Fibroblast of villous mesenchyme (primary cell): ENCODE measurements around the gene TPSG1. TPM values are rescaled to one million over a fixed set of nuclear protein-coding genes. Genes with fewer than 3 reads are reported as not detected.

Experiments used
- DNase-seq: peaks from one replicate; pipeline ENCODE4 v3.0.0-alpha.2; 2010; ENCODE audit warnings: low read depth
- H3K4me3 ChIP-seq: 2 replicates; pipeline ENCODE4 v1.5.1; 2011; ENCODE audit warnings: low read depth, mild to moderate bottlenecking, low read length
- total RNA-seq: library from RNA; depleted of rRNA; stranded (reverse); fragments of >200 nt; gene quantifications from 2 replicates; pipeline ENCODE4 v1.2.3, GENCODE V29; 2012
- TF ChIP-seq, protein P1 (sequence below): IDR thresholded peaks from 2 replicates; pipeline ENCODE4 v1.5.1; 2012; ENCODE audit warnings: low read depth, mild to moderate bottlenecking, low read length; ENCODE audit not compliant: insufficient read depth

The TPSG1 gene
- total RNA-seq, 1 donor, result not detected

DNA sequence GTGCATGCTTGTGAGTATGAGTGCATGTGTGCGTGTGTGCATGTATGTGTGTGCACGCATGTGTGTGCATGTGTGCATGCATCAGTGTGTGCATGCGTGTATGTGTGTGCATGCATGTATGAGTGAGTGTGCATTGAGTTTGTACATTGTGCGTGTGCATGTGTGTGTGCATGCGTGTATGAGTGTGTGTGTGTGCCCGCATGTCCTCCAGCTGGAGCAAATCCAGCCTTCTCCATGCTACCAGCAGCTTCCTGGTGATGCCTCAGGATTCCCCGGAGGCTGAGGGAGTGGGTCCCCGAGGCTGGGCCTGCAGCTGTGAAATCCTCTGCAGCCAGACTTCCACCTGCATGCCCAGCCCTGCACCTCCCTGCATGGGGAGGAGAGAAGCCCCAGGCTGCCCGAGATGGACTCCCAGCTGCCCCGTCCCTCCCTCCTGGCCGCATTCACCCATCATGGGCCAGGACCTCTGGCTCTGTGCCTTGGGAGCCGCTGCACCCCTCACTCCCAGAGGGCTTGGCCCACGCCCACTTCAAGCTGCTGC is 40.1 kb upstream of the TPSG1 start:
- TF ChIP-seq, protein P1, sequence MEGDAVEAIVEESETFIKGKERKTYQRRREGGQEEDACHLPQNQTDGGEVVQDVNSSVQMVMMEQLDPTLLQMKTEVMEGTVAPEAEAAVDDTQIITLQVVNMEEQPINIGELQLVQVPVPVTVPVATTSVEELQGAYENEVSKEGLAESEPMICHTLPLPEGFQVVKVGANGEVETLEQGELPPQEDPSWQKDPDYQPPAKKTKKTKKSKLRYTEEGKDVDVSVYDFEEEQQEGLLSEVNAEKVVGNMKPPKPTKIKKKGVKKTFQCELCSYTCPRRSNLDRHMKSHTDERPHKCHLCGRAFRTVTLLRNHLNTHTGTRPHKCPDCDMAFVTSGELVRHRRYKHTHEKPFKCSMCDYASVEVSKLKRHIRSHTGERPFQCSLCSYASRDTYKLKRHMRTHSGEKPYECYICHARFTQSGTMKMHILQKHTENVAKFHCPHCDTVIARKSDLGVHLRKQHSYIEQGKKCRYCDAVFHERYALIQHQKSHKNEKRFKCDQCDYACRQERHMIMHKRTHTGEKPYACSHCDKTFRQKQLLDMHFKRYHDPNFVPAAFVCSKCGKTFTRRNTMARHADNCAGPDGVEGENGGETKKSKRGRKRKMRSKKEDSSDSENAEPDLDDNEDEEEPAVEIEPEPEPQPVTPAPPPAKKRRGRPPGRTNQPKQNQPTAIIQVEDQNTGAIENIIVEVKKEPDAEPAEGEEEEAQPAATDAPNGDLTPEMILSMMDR, result no peak
- H3K4me3 ChIP-seq, result no peak overlapping the region
- DNase-seq, result no peak

DNA sequence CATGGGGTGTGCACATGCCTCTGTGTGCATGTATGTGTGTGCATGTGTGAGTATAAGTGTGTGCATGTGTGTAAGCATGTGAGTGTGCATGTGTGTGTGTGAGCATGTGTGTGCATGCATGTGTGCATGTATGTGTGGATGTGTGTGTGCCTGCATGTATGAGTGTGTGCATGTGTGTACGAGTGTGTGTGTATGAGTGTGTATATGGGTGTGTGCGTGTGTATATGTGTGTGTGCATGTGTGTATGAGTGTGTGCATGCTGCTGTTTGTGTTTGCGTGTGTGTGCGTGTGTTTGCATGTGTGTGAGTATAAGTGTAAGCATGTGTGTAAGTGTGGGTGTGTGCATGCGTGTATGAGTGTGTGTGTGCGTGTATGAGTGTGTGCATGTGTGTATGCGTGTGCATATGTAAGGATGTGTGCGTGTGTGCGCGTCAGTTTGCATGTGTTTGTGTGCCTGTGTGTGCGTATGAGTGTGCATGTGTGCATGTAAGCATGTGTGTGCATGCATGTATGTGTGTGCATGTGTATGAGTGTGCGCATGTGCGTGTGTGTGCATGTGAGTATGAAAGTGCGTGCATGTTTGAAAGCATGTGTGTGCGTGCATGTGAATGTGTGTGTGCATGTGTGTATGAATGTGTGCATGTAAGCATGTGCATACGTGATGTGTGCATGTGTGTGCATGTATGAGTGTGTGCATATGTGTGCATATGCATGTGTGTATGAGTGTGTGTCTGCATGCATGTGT is 39.4 kb upstream of the TPSG1 start:
- no peak for DNase-seq
- TF ChIP-seq, protein P1, result no peak
- H3K4me3 ChIP-seq, result no peak overlapping the region

DNA sequence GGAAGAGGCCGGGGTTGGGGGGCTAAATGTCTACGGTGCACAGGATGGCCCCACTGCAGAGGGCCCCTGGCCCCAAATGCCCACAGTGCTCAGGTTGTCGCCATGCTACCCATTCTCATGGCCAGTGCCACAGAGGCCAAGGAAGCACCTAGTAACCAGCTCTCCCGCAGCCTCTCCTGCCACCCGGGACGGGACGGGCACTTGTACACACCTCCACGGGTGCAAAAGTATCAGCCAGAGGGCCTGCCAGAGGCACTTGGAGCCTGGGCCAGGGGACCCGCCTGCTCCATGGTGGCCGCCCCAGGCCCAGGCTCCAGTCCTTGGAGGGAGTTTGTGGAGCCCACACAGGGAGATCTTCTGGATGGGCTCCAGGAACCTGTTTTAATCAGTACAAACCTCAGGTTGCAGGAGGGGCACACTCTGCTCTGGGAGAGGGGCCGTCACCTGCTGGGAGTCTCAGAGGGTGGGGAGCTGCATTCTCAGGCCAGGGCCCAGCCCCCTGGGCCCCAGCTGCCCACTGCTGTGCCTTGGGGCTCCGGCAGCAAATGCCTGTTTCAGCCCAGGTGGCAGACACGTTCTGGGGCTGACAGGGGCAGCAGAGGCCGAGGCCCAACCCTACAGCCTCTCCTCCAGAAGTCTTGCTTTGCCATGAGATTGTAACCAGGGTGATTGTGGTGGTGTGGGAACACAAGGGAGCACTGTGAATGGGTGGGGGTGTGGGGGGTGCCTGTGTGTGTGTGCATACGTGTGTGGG is 38.7 kb upstream of the TPSG1 start:
- TF ChIP-seq, protein P1, result no peak
- DNase-seq, result no peak
- H3K4me3 ChIP-seq, result no peak overlapping the region

DNA sequence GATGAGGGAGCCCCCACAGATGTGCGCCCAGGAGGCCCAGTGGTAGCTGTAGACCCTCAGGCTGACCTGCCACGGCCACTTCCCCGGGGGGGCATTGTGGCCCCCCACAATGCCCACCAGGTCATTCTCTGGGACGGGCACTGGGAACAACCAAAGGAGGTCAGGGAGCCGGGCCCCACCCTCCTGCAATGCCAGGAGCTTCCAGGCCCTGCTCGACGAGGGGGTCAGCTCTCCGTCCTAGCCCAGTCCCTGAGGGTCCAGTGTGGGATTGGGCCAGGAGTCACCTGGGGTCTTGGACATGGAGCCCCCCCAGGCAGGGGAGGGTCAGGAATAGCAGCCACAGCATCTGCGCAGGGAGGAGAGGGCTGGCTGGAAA is 37.8 kb upstream of the TPSG1 start:
- H3K4me3 ChIP-seq, result no peak overlapping the region
- no peak for DNase-seq
- TF ChIP-seq, protein P1, result no peak

DNA sequence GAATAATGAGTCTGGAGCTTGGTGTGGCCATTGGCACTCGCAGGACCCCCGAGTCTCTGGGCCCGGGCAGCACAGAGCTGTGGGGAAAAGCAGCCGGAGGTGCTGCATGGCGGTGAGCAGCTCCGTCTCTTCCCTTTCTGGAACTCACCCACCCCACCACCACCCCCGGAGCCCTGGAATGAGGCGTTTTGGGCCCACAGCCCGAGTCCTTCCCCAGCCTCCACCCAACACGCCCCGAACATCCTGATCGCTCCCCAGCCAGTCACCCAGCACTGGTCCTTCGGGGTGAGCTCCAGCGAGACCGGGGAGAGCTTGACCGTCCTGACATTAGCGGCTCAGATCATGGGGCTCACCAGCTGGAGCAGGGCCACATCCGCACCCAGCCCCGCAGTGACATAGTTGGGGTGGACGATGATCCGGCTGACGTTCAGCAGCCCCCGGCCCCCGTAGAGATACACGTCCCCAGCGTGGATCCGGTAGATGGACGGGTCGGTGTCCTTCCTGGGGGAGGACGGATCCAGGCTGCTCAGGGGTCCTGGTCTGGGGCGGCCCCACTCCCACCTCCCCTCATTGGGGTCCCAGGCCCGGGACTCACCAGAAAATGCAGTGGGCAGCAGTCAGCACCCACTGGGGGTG is 37.3 kb upstream of the TPSG1 start:
- TF ChIP-seq, protein P1, result no peak
- no peak overlapping the region for H3K4me3 ChIP-seq
- no peak for DNase-seq

DNA sequence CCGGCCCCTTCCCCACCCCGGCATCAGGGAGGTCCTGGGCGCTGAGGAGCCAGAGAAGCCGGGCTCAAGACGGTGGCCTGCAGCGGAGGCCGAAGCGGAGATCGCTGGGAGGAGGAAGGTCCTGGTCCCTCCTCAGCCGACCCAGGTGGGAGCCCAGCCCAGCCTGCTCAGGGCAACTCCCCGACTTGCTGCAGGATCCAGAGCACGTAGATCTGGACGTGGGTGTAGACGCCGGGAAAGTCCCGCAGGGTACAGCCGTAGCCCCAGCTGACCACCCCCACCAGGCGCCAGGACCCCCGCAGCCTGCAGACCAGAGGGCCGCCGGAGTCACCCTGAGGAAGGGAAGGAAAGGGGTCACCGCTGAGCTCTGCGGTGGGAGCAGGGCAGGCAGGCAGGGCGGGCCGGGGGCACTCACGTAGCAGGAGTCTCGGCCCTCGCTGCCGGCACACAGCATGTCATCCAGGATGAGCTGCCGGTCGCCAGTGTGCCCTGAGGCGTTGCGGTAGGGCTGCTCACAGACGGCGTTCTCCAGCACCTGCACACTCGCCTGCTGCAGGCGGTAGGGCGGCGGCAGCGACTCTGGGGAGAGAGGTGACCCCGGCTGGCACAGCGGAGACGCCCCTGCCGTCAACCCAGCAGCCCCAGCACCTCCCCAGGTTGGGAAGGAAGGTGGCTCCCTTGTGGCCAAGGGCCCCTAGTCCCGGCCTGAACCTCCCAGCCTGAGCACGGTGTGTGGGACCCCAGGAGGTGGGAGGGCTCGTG is 36.2 kb upstream of the TPSG1 start:
- H3K4me3 ChIP-seq, result no peak overlapping the region
- TF ChIP-seq, protein P1, result no peak
- no peak for DNase-seq
